HepG2 (cell line): Measurements from ENCODE around the gene WDFY1. TPM values are rescaled to one million over a fixed set of nuclear protein-coding genes. Genes with fewer than 3 reads are reported as not detected.
A peak's percentile ranks its signal among the peaks of the same experiment; 100 is the strongest.

ENCODE experiments used
- ADNP ChIP-seq: sonication (generic); formaldehyde crosslinking; IDR thresholded peaks from 2 replicates; pipeline ENCODE4 v1.4.0; 2020; ENCODE audit warnings: missing genetic modification reagents
- CHD2 ChIP-seq: IDR thresholded peaks from 2 replicates; pipeline ENCODE4 v1.6.1; 2011; ENCODE audit warnings: low read depth, low read length, improper control_type of control experiment
- ETV6 ChIP-seq: sonication (generic); formaldehyde crosslinking; conservative IDR thresholded peaks from 2 replicates; pipeline ENCODE4 v1.4.0; 2020; ENCODE audit warnings: missing genetic modification reagents
- FOSL2 ChIP-seq: sonication (generic); formaldehyde crosslinking; IDR thresholded peaks from 2 replicates; pipeline ENCODE4 v1.4.0; 2020; ENCODE audit warnings: missing genetic modification reagents
- HDAC2 ChIP-seq: sonication (generic); formaldehyde crosslinking; IDR thresholded peaks from 2 replicates; pipeline ENCODE4 v1.4.0; 2020; ENCODE audit warnings: missing genetic modification reagents
- JUNB ChIP-seq: sonication (generic); formaldehyde crosslinking; IDR thresholded peaks from 2 replicates; pipeline ENCODE4 v1.8.0; 2022; ENCODE audit warnings: missing genetic modification reagents, mild to moderate bottlenecking, borderline replicate concordance
- MAFF ChIP-seq: IDR thresholded peaks from 2 replicates; pipeline ENCODE4 v1.6.1; 2011; ENCODE audit warnings: low read depth, low read length, improper control_type of control experiment
- PHB2 ChIP-seq: fragments of 450-650 bp; IDR thresholded peaks from 2 replicates; pipeline ENCODE4 v1.6.1; 2018; ENCODE audit not compliant: partially characterized antibody
- PHF5A ChIP-seq: IDR thresholded peaks from one replicate; pipeline ENCODE4 v1.6.1; 2018; ENCODE audit warnings: low read depth, missing genetic modification reagents; ENCODE audit not compliant: unreplicated experiment
- SP1 ChIP-seq, 2 experiments: fragments of 450-650 bp in 1 of 2; sonication (generic) in 1 of 2; formaldehyde crosslinking in 1 of 2; IDR thresholded peaks; 2 replicates each; pipeline versions ENCODE4 v1.4.0 to v1.6.1; 2016 to 2020; ENCODE audit warnings: missing genetic modification reagents in 1 of 2
- SYNCRIP ChIP-seq: fragments of 200-400 bp; formaldehyde crosslinking; IDR thresholded peaks from 2 replicates; pipeline ENCODE4 v1.6.1; 2018; ENCODE audit warnings: mild to moderate bottlenecking, low read depth, low read length; ENCODE audit not compliant: insufficient read depth
- TBX2 ChIP-seq: sonication (generic); formaldehyde crosslinking; IDR thresholded peaks from 2 replicates; pipeline ENCODE4 v1.5.0; 2020; ENCODE audit warnings: missing genetic modification reagents, mild to moderate bottlenecking, borderline replicate concordance
- TEAD3 ChIP-seq: optimal IDR thresholded peaks from 2 replicates; pipeline ENCODE3; 2016; ENCODE audit warnings: borderline replicate concordance
- U2AF1 ChIP-seq: fragments of 200-400 bp; formaldehyde crosslinking; optimal IDR thresholded peaks from 2 replicates; pipeline ENCODE3; 2017; ENCODE audit warnings: mild to moderate bottlenecking, low read depth, low read length
- ZNF30 ChIP-seq: sonication (generic); formaldehyde crosslinking; IDR thresholded peaks from 2 replicates; pipeline ENCODE4 v1.5.0; 2020; ENCODE audit warnings: mild to moderate bottlenecking, missing genetic modification reagents
- ZNF558 ChIP-seq: sonication (generic); formaldehyde crosslinking; IDR thresholded peaks from 2 replicates; pipeline ENCODE4 v1.9.0; 2022; ENCODE audit warnings: mild to moderate bottlenecking, missing genetic modification reagents, borderline replicate concordance
- ZNF564 ChIP-seq: sonication (generic); formaldehyde crosslinking; IDR thresholded peaks from 2 replicates; pipeline ENCODE4 v1.8.1; 2023; ENCODE audit warnings: mild to moderate bottlenecking, missing genetic modification reagents
- ZNF629 ChIP-seq: sonication (generic); formaldehyde crosslinking; conservative IDR thresholded peaks from 2 replicates; pipeline ENCODE4 v1.5.0; 2020; ENCODE audit warnings: missing genetic modification reagents
- polyA plus RNA-seq, 8 experiments: library from polyadenylated mRNA; depleted of rRNA in 3 of 8; stranded (reverse) in 7 of 8; unstranded in 1 of 8; fragments of >200 nt; fragmentation: Illumina TruSeq in 4 of 8; extraction: Trizol in 4 of 8; gene quantifications; 2 replicates each; pipeline versions ENCODE4 v1.2.1 to v1.2.3, GENCODE V29; 2011 to 2016; ENCODE audit warnings: low read depth in 4 of 8, missing spikeins in 1 of 8, mixed read lengths in 1 of 8; ENCODE audit not compliant: insufficient read depth in 1 of 8
- total RNA-seq, 5 experiments: library from RNA; depleted of rRNA; stranded (reverse); fragments of >200 nt; fragmentation: Illumina TruSeq; extraction: Trizol; gene quantifications; 2 replicates each; pipeline ENCODE4 v1.2.3, GENCODE V29; 2016; ENCODE audit warnings: low read depth in 1 of 5
- TF ChIP-seq, protein P1 (sequence below): sonication (generic); formaldehyde crosslinking; IDR thresholded peaks from 2 replicates; pipeline ENCODE4 v1.5.0; 2020; ENCODE audit warnings: missing genetic modification reagents
- TF ChIP-seq, protein P2 (sequence below): IDR thresholded peaks from 2 replicates; pipeline ENCODE4 v1.6.1; 2016; ENCODE audit warnings: missing biosample characterization, missing genetic modification reagents, low read depth
- TF ChIP-seq, protein P3 (sequence below): sonication (generic); formaldehyde crosslinking; conservative IDR thresholded peaks from 2 replicates; pipeline ENCODE4 v1.5.0; 2020; ENCODE audit warnings: missing genetic modification reagents
- TF ChIP-seq, protein P4 (sequence below): IDR thresholded peaks from 2 replicates; pipeline ENCODE4 v1.6.1; 2016; ENCODE audit warnings: mild to moderate bottlenecking, missing biosample characterization, missing genetic modification reagents
- TF ChIP-seq, protein P5 (sequence below): sonication (generic); formaldehyde crosslinking; IDR thresholded peaks from 2 replicates; pipeline ENCODE4 v1.4.0; 2020; ENCODE audit warnings: mild to moderate bottlenecking, missing genetic modification reagents
- TF ChIP-seq, protein P6 (sequence below): sonication (generic); formaldehyde crosslinking; IDR thresholded peaks from 2 replicates; pipeline ENCODE4 v1.4.0; 2020; ENCODE audit warnings: missing genetic modification reagents

WDFY1 gene
- total and polyA plus RNA-seq, 2 of the 13 experiments (the other 11 are each of a cell fraction or from before 2014, with no cell fraction given), result 77.0 to 78.4 TPM

DNA sequence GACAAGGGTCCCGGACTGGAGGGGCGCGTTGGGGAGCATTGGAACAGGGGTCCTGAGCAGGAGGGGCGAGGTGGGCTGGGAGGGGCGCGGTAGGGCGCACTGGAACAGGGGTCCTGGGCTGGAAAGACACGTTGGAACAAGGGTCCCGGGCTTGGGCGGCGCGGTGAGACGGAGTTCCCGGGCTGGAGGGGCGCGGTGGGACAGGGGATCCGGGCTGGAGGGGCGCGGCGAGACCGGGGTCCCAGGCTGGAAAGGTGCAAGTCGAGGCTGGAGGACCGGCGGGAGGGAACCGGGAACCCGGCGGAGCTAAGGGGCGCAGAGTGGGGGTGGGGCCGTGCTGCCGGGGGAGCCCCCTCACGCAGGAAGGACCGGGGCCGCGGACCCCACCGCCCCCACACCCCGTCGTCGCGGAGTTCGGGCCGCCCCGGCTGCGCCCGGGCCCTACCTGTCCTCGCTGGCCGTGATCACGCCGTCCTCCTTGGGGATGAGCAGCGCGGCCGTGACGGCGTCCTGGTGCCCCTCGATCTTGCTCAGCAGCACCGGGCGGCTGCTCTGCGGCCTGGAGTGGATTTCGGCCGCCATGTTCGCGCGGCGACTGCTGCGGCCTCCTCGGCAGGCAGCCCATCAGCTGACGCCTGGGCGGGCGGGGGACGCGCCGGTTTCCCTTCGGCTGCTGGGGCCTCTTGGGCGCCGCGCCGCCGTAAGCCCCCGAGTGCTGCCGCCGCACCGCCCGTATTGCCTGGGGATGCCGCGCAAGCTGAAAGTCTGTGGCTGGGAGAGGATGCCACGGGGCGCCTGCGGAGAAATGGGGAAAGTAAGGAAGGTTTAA, at the start of gene WDFY1 (continued):
- TF ChIP-seq ZNF558 (CRISPR knock-in tag) (no peak; the same call in 1 of the 2 replicates), JUNB (CRISPR knock-in tag) (no peak; the same call in 1 of the 2 replicates), ETV6 (CRISPR knock-in tag) (peak; percentile 97), PHB2 (no peak), ZNF564 (CRISPR knock-in tag) (peak; percentile 92), TEAD3 (CRISPR knock-in tag) (peak; percentile 80), U2AF1 (peak; percentile 89), FOSL2 (CRISPR knock-in tag) (peak; percentile 65), PHF5A (peak; percentile 60), HDAC2 (peak; percentile 93), MAFF (no peak), CHD2 (0 out of 2 replicates have a peak, but pooled peaks have one; percentile 27), SYNCRIP (no peak), ADNP (CRISPR knock-in tag) (peak; percentile 65; the same call in 1 of the 2 replicates), ZNF629 (CRISPR knock-in tag) (peak; percentile 62), SP1 (IDR thresholded peaks at IDR 0.05) (no peak), SP1 (CRISPR knock-in tag; IDR thresholded peaks at IDR 0.05) (peak; percentile 73), TBX2 (CRISPR knock-in tag) (peak; percentile 95), ZNF30 (CRISPR knock-in tag) (no peak)
- TF ChIP-seq, protein P1, sequence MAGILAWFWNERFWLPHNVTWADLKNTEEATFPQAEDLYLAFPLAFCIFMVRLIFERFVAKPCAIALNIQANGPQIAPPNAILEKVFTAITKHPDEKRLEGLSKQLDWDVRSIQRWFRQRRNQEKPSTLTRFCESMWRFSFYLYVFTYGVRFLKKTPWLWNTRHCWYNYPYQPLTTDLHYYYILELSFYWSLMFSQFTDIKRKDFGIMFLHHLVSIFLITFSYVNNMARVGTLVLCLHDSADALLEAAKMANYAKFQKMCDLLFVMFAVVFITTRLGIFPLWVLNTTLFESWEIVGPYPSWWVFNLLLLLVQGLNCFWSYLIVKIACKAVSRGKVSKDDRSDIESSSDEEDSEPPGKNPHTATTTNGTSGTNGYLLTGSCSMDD, result no peak
- TF ChIP-seq, protein P2, sequence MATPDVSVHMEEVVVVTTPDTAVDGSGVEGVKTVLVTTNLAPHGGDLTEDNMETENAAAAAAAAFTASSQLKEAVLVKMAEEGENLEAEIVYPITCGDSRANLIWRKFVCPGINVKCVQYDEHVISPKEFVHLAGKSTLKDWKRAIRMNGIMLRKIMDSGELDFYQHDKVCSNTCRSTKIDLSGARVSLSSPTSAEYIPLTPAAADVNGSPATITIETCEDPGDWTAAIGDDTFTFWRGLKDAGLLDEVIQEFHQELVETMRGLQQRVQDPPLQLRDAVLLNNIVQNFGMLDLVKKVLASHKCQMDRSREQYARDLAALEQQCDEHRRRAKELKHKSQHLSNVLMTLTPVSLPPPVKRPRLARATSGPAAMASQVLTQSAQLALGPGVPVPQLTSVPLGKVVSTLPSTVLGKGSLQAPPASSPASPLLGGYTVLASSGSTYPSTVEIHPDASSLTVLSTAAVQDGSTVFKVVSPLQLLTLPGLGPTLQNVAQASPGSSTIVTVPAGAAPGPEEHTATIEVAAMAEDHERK (CRISPR knock-in tag), result no peak; the same call in 1 of the 2 replicates
- TF ChIP-seq, protein P3, sequence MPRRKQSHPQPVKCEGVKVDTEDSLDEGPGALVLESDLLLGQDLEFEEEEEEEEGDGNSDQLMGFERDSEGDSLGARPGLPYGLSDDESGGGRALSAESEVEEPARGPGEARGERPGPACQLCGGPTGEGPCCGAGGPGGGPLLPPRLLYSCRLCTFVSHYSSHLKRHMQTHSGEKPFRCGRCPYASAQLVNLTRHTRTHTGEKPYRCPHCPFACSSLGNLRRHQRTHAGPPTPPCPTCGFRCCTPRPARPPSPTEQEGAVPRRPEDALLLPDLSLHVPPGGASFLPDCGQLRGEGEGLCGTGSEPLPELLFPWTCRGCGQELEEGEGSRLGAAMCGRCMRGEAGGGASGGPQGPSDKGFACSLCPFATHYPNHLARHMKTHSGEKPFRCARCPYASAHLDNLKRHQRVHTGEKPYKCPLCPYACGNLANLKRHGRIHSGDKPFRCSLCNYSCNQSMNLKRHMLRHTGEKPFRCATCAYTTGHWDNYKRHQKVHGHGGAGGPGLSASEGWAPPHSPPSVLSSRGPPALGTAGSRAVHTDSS (CRISPR knock-in tag), result no peak
- TF ChIP-seq, protein P4, sequence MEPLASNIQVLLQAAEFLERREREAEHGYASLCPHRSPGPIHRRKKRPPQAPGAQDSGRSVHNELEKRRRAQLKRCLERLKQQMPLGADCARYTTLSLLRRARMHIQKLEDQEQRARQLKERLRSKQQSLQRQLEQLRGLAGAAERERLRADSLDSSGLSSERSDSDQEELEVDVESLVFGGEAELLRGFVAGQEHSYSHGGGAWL, result peak; percentile 99
- TF ChIP-seq, protein P5, sequence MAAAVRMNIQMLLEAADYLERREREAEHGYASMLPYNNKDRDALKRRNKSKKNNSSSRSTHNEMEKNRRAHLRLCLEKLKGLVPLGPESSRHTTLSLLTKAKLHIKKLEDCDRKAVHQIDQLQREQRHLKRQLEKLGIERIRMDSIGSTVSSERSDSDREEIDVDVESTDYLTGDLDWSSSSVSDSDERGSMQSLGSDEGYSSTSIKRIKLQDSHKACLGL, result peak; percentile 84; the same call in 1 of the 2 replicates
- TF ChIP-seq, protein P6, sequence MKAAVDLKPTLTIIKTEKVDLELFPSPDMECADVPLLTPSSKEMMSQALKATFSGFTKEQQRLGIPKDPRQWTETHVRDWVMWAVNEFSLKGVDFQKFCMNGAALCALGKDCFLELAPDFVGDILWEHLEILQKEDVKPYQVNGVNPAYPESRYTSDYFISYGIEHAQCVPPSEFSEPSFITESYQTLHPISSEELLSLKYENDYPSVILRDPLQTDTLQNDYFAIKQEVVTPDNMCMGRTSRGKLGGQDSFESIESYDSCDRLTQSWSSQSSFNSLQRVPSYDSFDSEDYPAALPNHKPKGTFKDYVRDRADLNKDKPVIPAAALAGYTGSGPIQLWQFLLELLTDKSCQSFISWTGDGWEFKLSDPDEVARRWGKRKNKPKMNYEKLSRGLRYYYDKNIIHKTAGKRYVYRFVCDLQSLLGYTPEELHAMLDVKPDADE (CRISPR knock-in tag), result peak; percentile 78
